GM06990 (cell line): Measurements from ENCODE around the gene SGF29.
A peak's percentile ranks its signal among the peaks of the same experiment; 100 is the strongest.
"Not testable (repeated sequence)": the region's sequence is repeated elsewhere in the genome, so short reads cannot be mapped to it uniquely, and the experiment has no call there.

Experiments used
- DNase-seq: peaks from one replicate; pipeline ENCODE4 v3.0.0-alpha.2; 2011; ENCODE audit not compliant: insufficient read length; ENCODE audit errors: extremely low read depth
- H3K27me3 ChIP-seq: replicated peaks from 2 replicates; pipeline ENCODE4 v1.6.0; 2011; ENCODE audit warnings: low read length; ENCODE audit not compliant: control insufficient read depth, insufficient read depth
- H3K36me3 ChIP-seq: 2 replicates; pipeline ENCODE4 v1.5.1; 2011; ENCODE audit warnings: low read length; ENCODE audit not compliant: control insufficient read depth, insufficient read depth
- H3K4me3 ChIP-seq: replicated peaks from 2 replicates; pipeline ENCODE4 v1.5.1; 2011; ENCODE audit warnings: low read depth, mild to moderate bottlenecking, control low read depth, low read length
- TF ChIP-seq, protein P1 (sequence below): IDR thresholded peaks from 2 replicates; pipeline ENCODE4 v1.5.1; 2011; ENCODE audit warnings: low read length, control low read depth, mild to moderate bottlenecking, inconsistent platforms; ENCODE audit not compliant: insufficient read depth, poor library complexity, severe bottlenecking

SGF29 gene

GRCh38 chr16:28592511-28592910 is 38.8 kb downstream of the SGF29 start:
- DNase-seq, result no peak
- H3K36me3 ChIP-seq, result peaks cover 8% of the 10 kb centered on the region
- TF ChIP-seq, protein P1, sequence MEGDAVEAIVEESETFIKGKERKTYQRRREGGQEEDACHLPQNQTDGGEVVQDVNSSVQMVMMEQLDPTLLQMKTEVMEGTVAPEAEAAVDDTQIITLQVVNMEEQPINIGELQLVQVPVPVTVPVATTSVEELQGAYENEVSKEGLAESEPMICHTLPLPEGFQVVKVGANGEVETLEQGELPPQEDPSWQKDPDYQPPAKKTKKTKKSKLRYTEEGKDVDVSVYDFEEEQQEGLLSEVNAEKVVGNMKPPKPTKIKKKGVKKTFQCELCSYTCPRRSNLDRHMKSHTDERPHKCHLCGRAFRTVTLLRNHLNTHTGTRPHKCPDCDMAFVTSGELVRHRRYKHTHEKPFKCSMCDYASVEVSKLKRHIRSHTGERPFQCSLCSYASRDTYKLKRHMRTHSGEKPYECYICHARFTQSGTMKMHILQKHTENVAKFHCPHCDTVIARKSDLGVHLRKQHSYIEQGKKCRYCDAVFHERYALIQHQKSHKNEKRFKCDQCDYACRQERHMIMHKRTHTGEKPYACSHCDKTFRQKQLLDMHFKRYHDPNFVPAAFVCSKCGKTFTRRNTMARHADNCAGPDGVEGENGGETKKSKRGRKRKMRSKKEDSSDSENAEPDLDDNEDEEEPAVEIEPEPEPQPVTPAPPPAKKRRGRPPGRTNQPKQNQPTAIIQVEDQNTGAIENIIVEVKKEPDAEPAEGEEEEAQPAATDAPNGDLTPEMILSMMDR, result no peak
- no peak overlapping the region for H3K4me3 ChIP-seq
- no peaks in the 10 kb centered on the region for H3K27me3 ChIP-seq

- no peaks in the 10 kb centered on the region for H3K27me3 ChIP-seq
- H3K4me3 ChIP-seq, result no peak overlapping the region
- peaks cover 8% of the 10 kb centered on the region for H3K36me3 ChIP-seq
- TF ChIP-seq, protein P1, result no peak
- DNase-seq, result no peak
These were observed 39.3 kb downstream of the SGF29 start for GRCh38 chr16:28592979-28593553.

- H3K36me3 ChIP-seq, H3K27me3 ChIP-seq, H3K4me3 ChIP-seq, DNase-seq: not testable (repeated sequence)
These were observed 41.7 kb downstream of the SGF29 start for GRCh38 chr16:28595451-28595850.

DNA sequence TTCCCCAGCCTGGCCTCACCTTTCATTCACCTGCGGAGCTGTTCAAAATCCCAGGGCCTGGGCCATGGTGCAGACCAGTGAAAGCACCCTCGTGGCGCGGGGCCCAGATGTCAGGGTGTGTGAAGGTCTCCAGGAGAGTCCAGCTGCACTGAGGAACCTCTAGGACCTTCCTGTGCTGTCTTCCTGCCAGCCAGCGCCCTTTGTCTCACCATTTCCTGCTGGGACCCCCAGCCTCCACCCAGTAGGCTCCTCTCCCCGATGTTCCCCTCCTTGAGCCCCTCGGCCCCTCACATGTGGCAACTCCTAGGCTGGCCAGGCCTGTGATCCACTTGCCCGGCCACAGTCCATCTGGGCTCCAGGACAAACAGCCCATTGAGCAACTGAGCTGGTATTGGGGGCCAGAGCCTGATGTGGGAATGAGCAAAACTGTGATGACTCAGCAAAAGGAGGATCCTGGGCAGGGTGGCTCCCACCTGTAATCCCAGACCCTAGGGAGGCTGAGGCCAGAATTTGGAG is 42.5 kb downstream of the SGF29 start:
- Histone ChIP-seq H3K27me3 (no peaks in the 10 kb centered on the region), H3K36me3 (peaks cover under 1% of the 10 kb centered on the region; the same call in 1 of the 2 replicates), H3K4me3 (no peak overlapping the region)
- TF ChIP-seq, protein P1, result no peak
- DNase-seq, result no peak

DNA sequence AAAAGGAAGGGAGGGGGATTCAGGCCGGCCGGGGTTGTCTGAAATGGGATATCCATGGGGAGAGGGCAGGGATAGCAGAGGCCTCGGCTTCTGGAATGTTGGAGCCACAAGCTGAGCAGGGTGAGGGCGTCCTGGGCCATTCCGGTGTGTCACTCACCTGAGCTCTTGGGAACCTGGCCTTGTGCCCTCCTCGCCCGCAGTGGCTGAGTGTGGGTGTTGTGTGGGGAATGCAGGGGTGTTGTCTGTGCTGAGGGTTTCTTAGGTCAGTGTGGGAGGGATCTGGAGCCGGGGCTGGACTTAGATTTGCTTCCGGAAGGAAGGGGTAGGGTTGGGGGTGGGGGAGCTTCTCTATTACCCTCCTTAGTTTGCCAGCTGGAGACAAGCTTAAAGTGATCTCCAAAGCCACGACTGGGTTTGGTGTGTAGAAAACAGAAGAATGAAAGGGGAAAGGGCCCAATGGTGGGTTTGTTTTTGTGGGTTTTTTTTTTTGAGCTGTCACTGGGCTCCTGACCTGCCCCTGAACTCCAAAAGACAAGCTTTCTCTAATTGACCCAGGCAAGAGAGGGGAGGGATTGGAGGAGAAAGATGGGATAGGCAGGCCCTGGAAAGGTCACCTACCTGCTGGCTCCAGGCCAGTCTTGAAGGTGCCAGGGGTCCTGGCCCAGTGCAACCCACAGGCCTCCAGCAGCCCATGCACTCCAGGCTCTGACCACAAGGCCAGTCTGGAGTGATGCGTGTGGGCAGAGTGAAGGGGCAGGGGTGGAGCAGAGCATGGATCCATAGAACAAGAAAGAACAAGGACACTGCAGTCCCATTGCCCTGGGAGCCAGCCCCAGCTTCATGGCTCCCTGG is 43.3 kb downstream of the SGF29 start, which contains the start of gene SULT1A2:
TSS of gene SULT1A2 (minus strand) at position 211 of the 852 bp plus-strand sequence. CDS start 1,120 bp downstream, outside the sequence.
- Histone ChIP-seq H3K36me3 (no peaks in the 10 kb centered on the region), H3K27me3 (no peaks in the 10 kb centered on the region), H3K4me3 (no peak within 1 kb of the TSS)
- TF ChIP-seq, protein P1, result no peak
- no peak for DNase-seq

DNA sequence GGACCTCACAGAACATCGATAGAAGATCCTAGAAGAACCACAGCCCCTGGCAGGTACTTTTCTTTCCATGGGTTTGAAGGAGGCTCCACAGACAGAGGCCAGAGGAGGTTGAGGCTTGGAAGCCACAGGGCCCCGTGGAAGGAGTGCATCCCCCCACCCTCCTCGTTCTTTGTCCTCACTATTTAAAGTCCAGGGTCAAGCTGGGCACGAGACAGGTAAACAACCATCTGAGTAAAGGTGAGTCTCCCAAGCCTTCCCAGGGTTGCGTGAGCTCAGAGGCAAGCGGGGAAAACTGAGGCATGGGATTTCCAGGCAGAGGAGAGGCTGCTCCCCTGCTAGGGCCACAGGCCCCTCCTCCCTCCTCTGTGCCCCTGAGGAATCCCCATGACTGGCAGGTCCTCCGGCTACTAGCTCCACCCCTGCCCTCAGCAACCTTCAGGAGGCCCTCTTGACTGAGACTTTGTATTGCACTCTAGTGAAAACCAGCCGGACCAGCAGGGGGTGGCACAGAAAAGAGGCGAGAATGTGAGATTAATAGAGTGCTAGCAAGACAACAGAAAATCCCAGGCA is 44.1 kb downstream of the SGF29 start:
- DNase-seq, result no peak
- TF ChIP-seq, protein P1, result peak; percentile 8
- no peak overlapping the region for H3K4me3 ChIP-seq
- H3K27me3 ChIP-seq, result no peaks in the 10 kb centered on the region
- no peaks in the 10 kb centered on the region for H3K36me3 ChIP-seq

DNA sequence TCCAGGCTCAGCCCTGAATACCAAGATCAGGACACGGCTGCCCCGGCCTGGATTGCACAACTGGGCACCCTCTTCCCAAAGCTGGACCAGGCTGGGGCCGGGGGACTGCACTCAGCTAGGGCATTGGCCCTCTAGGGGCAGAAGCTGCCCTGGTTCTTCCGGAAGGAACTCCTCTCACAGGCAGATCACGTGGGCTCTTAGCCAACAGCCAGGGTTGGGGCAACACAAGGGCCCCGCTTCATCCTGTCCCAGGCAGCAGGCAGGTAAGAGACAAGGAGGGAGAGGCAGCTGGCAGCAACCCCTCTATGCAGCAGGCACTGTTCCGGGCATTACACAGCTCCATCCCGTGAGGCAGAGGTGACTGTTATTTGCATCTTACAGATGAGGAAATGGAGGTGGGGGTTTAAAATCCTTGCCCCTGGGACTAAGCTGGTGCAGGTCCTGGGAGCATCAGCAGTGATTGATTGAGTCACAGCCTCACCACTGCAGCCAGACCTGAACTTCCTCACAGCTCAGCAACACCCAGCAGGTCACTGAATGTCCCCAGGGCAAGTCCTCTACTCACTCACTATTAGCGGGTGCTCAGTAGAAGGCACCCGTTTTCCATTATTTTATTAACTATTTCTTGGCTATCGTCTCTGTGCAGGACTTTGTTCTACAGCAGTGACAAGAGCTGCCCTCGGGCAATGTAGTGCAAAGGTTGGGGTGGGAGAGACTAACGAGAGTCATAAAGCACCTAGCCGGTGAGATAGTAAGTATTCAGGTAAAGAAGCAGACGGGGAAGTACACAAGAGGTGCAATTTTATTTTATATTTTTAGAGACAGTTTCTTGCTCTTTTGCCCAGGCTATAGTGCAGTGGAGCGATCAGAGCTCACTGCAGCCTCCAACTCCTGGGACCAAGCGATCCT is 45.9 kb downstream of the SGF29 start:
- H3K36me3 ChIP-seq, H3K27me3 ChIP-seq, H3K4me3 ChIP-seq, DNase-seq: not testable (repeated sequence)

DNA sequence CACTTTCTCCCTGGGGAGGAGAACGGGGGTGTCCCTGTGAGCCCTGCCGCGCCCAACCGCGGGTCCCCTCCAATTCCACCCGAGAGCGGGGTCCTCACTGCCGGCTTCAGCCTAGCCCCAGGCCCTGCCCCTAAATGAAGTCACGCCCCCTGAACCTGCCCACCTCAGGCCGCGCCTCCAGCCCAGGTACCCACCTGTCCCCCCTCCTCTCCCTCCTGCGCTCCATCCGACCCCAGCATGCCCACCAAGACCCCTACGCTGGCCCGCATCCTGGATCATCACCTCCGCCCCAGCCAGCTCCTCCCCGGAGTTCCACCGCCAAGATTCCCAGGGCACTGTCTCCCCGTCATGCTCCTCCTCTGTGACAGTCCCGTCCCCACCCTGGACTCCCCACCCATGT is 47.2 kb downstream of the SGF29 start:
- not testable (repeated sequence) for H3K36me3 ChIP-seq, H3K27me3 ChIP-seq, DNase-seq, H3K4me3 ChIP-seq
